WTC11 (cell line): Measurements from ENCODE around the gene ALOX12B. TPM values are rescaled to one million over a fixed set of nuclear protein-coding genes. Genes with fewer than 3 reads are reported as not detected.
A peak's percentile ranks its signal among the peaks of the same experiment; 100 is the strongest.

Experiments
- ATAC-seq: fragments of 200-7000 bp; cut with Tn5 transposase; 2 replicates; pipeline ENCODE4 v1.10.0; 2021; ENCODE audit warnings: mild to moderate bottlenecking, moderate library complexity
- CTCF ChIA-PET: fragments of 300-600 bp; sonication (Branson Sonifier 250); formaldehyde crosslinking; loops from one replicate; lab custom pipeline; 2021; ENCODE audit warnings: antibody characterized with exemption; lab: Charles Lee
- POLR2A ChIA-PET: fragments of 350-600 bp; sonication (Branson Sonifier 250); formaldehyde crosslinking; loops from one replicate; lab custom pipeline; 2021; ENCODE audit warnings: antibody characterized with exemption; lab: Charles Lee
- DNase-seq: peaks from one replicate; pipeline ENCODE4 v3.0.0; 2021; ENCODE audit warnings: low spot score
- H3K27ac Mint-ChIP-seq: 2 replicates; pipeline ENCODE4 v1.8.0; 2021; ENCODE audit warnings: mixed read lengths
- H3K27me3 Mint-ChIP-seq: 2 replicates; pipeline ENCODE4 v1.8.0; 2021; ENCODE audit warnings: low read depth, mild to moderate bottlenecking, moderate library complexity, mixed read lengths
- H3K36me3 Mint-ChIP-seq: 2 replicates; pipeline ENCODE4 v1.8.0; 2021; ENCODE audit warnings: mixed read lengths
- H3K4me1 Mint-ChIP-seq: 2 replicates; pipeline ENCODE4 v1.8.0; 2022; ENCODE audit warnings: mixed read lengths
- H3K4me3 Mint-ChIP-seq: 2 replicates; pipeline ENCODE4 v1.8.0; 2021; ENCODE audit warnings: mild to moderate bottlenecking, moderate library complexity, mixed read lengths
- H3K9me3 Mint-ChIP-seq: 2 replicates; pipeline ENCODE4 v1.8.0; 2021; ENCODE audit warnings: mixed read lengths
- AR ChIP-seq: fragments of 250-450 bp; sonication (Bioruptor Pico); IDR thresholded peaks from 2 replicates; pipeline ENCODE4 v1.9.0; 2021; ENCODE audit warnings: mild to moderate bottlenecking
- CREM ChIP-seq: sonication (generic); formaldehyde crosslinking; IDR thresholded peaks from 2 replicates; pipeline ENCODE4 v1.8.1; 2022; ENCODE audit warnings: mild to moderate bottlenecking, missing genetic modification reagents, moderate library complexity
- CTCF ChIP-seq: fragments of 200-600 bp; IDR thresholded peaks from 2 replicates; pipeline ENCODE4 v1.8.0; 2022; ENCODE audit warnings: antibody characterized with exemption
- E2F4 ChIP-seq: sonication (generic); formaldehyde crosslinking; IDR thresholded peaks from 2 replicates; pipeline ENCODE4 v1.8.1; 2022; ENCODE audit warnings: low read depth, mild to moderate bottlenecking, moderate library complexity, missing genetic modification reagents, borderline replicate concordance
- E2F5 ChIP-seq: sonication (generic); formaldehyde crosslinking; IDR thresholded peaks from 2 replicates; pipeline ENCODE4 v1.8.1; 2022; ENCODE audit warnings: mild to moderate bottlenecking, moderate library complexity, missing genetic modification reagents
- ERG ChIP-seq: fragments of 250-450 bp; sonication (Bioruptor Pico); IDR thresholded peaks from 2 replicates; pipeline ENCODE4 v1.8.0; 2021; ENCODE audit warnings: mild to moderate bottlenecking
- IRF1 ChIP-seq: sonication (generic); formaldehyde crosslinking; IDR thresholded peaks from 2 replicates; pipeline ENCODE4 v1.8.0; 2023; ENCODE audit warnings: missing genetic modification reagents
- PRRX2 ChIP-seq: fragments of 250-450 bp; sonication (Bioruptor Pico); IDR thresholded peaks from 2 replicates; pipeline ENCODE4 v1.8.0; 2021; ENCODE audit warnings: mild to moderate bottlenecking
- SP1 ChIP-seq: sonication (generic); formaldehyde crosslinking; conservative IDR thresholded peaks from 2 replicates; pipeline ENCODE4 v1.8.1; 2022; ENCODE audit warnings: missing genetic modification reagents
- TCF7 ChIP-seq: sonication (generic); formaldehyde crosslinking; IDR thresholded peaks from 2 replicates; pipeline ENCODE4 v1.8.0; 2022; ENCODE audit warnings: mild to moderate bottlenecking, low read depth, missing genetic modification reagents, moderate library complexity
- USF1 ChIP-seq: sonication (generic); formaldehyde crosslinking; IDR thresholded peaks from 2 replicates; pipeline ENCODE4 v1.8.0; 2022; ENCODE audit warnings: mild to moderate bottlenecking, missing genetic modification reagents
- USF2 ChIP-seq: sonication (generic); formaldehyde crosslinking; IDR thresholded peaks from 2 replicates; pipeline ENCODE4 v1.8.1; 2023; ENCODE audit warnings: mild to moderate bottlenecking, missing genetic modification reagents, moderate library complexity
- ZBTB21 ChIP-seq: sonication (generic); formaldehyde crosslinking; IDR thresholded peaks from 2 replicates; pipeline ENCODE4 v1.8.1; 2023; ENCODE audit warnings: mild to moderate bottlenecking, missing genetic modification reagents, borderline replicate concordance
- ZBTB43 ChIP-seq: sonication (generic); formaldehyde crosslinking; IDR thresholded peaks from 2 replicates; pipeline ENCODE4 v1.8.1; 2023; ENCODE audit warnings: mild to moderate bottlenecking, missing genetic modification reagents
- ZMAT4 ChIP-seq: fragments of 250-450 bp; sonication (Bioruptor Pico); IDR thresholded peaks from 2 replicates; pipeline ENCODE4 v1.9.0; 2021; ENCODE audit warnings: mild to moderate bottlenecking
- ZNF425 ChIP-seq: fragments of 250-450 bp; sonication (Bioruptor Pico); conservative IDR thresholded peaks from 2 replicates; pipeline ENCODE4 v1.9.0; 2021; ENCODE audit warnings: mild to moderate bottlenecking
- ZSCAN18 ChIP-seq: fragments of 250-450 bp; sonication (Bioruptor Pico); IDR thresholded peaks from 2 replicates; pipeline ENCODE4 v2.1.2; 2022; ENCODE audit warnings: mild to moderate bottlenecking, moderate library complexity
- total RNA-seq: library from RNA; stranded (reverse); gene quantifications from 3 replicates; pipeline ENCODE4 v1.2.3, GENCODE V29; 2021

Gene ALOX12B
- total RNA-seq, 1 experiment from 2014 or later: 0.72 TPM

- TF ChIP-seq ZMAT4 (CRISPR knock-in tag): no peak
Observed at GRCh38 chr17:8117367-8117979, 30.0 kb upstream of the ALOX12B start (continued).

GRCh38 chr17:8116776-8117175 is 29.3 kb upstream of the ALOX12B start:
- TF ChIP-seq ZNF425 (CRISPR knock-in tag) (no peak), IRF1 (no peak), ZBTB43 (CRISPR knock-in tag) (no peak), TCF7 (CRISPR knock-in tag) (no peak), AR (CRISPR knock-in tag) (no peak), USF2 (CRISPR knock-in tag) (no peak), CREM (no peak), E2F4 (CRISPR knock-in tag) (no peak), ZSCAN18 (CRISPR knock-in tag) (no peak), SP1 (no peak), PRRX2 (no peak), USF1 (CRISPR knock-in tag) (no peak), CTCF (no peak), ERG (no peak), ZBTB21 (no peak), E2F5 (no peak)
- no peaks in the 10 kb centered on the region for H3K9me3 Mint-ChIP-seq
- H3K36me3 Mint-ChIP-seq: no peaks in the 10 kb centered on the region
- peaks cover 3% of the 10 kb centered on the region; the same call in 1 of the 2 replicates for H3K4me1 Mint-ChIP-seq
- H3K27me3 Mint-ChIP-seq: peaks cover 77% of the 10 kb centered on the region
- no peak for ATAC-seq
- no peak for DNase-seq
- peak overlapping the region; percentile 85 for H3K4me3 Mint-ChIP-seq
- ChIA-PET POLR2A (no interaction called here), CTCF (interaction anchor here (0.7 to 9.8 kb wide), 7 partner anchors 13 to 60 kb away, joined by 3 to 118 read pairs (median 11); no protein-coding TSS in a partner anchor)
- H3K27ac Mint-ChIP-seq: no peak overlapping the region
